Natural killer cell treated with Interleukin-12 subunit alpha and Interleukin-12 subunit beta and Interleukin-15 and Interleukin-18, amount 100 ng/mL, for 72 hours (primary cell): ENCODE data around the gene RWDD4. TPM values are rescaled to one million over a fixed set of nuclear protein-coding genes. Genes with fewer than 3 reads are reported as not detected.

ENCODE experiments used
- ATAC-seq, 2 donors: fragments of 150-1000 bp; cut with Tn5 transposase in 1 of 2; sonication (Bioruptor Pico), chemical (Tn5 transposase) in 1 of 2; 2 replicates each; pipeline ENCODE4 v1.10.0; 2021
- DNase-seq: peaks from one replicate; pipeline ENCODE4 v3.0.0; 2022; ENCODE audit warnings: low spot score
- H3K27ac Mint-ChIP-seq, 2 donors: 1 replicate in 1 of 2; 2 replicates in 1 of 2; pipeline ENCODE4 v1.8.0; 2022; ENCODE audit warnings: mixed read lengths in 2 of 2, mild to moderate bottlenecking in 1 of 2, moderate library complexity in 1 of 2
- H3K27me3 Mint-ChIP-seq, 2 donors: 1 replicate in 1 of 2; 2 replicates in 1 of 2; pipeline ENCODE4 v1.8.0; 2022; ENCODE audit warnings: mixed read lengths in 2 of 2
- H3K36me3 Mint-ChIP-seq: one replicate; pipeline ENCODE4 v1.8.0; 2022; ENCODE audit warnings: mixed read lengths
- H3K4me1 Mint-ChIP-seq, 2 donors: 1 replicate in 1 of 2; 2 replicates in 1 of 2; pipeline ENCODE4 v1.8.0; 2022; ENCODE audit warnings: low read depth in 2 of 2, mixed read lengths in 2 of 2, mild to moderate bottlenecking in 1 of 2
- H3K4me3 Mint-ChIP-seq: one replicate; pipeline ENCODE4 v1.8.0; 2022; ENCODE audit warnings: mixed read lengths
- H3K9me3 Mint-ChIP-seq: 2 replicates; pipeline ENCODE4 v1.8.0; 2022; ENCODE audit warnings: mixed read lengths
- total RNA-seq, 2 donors: library from RNA; stranded (reverse); gene quantifications; one replicate each; pipeline ENCODE4 v1.2.3, GENCODE V29; 2022

Gene RWDD4
- 10 to 100 TPM; 16.8 to 32.4 TPM for total RNA-seq

GRCh38 chr4:183659029-183659871 is at the start of gene RWDD4, which contains the start of gene TRAPPC11:
Gene RWDD4 (minus strand): TSS chr4:183659185. CDS start chr4:183658952, 233 bp downstream.
Gene TRAPPC11 (plus strand): TSS chr4:183659293. CDS start chr4:183663868, 4,575 bp downstream.
- Mint-ChIP-seq H3K27ac (peak within 1 kb of the TSS; percentile 71 to 85), H3K36me3 (peaks cover 11% of the 10 kb centered on the region), H3K4me1 (peaks cover 26 to 34% of the 10 kb centered on the region in 2 donors), H3K9me3 (no peaks in the 10 kb centered on the region), H3K4me3 (peak within 1 kb of the TSS; percentile 97), H3K27me3 (no peaks in the 10 kb centered on the region)
- ATAC-seq = peak; percentile 100
- DNase-seq = peak; percentile 98

DNA sequence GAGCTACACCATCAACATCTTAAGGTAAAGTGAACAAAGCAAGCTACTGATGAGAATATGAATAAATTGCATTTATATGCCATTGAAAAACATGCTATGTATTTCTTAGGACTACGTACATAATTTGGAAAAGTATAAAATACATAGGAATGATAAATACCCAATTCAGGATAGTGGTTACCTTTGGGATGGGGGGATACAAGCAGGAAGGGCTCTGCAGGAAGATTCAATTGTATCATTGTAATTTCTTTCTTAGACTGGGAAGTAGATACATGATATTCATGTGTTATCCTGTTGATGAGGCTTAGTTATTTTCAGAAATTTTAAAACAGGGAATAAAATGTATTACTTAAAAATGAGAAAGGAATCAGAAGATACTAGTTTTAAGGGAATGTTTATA is 43.5 kb upstream of the RWDD4 start:
- Mint-ChIP-seq H3K27ac (no peak overlapping the region), H3K9me3 (no peaks in the 10 kb centered on the region), H3K4me1 (peaks cover 0 to 7% of the 10 kb centered on the region in 2 donors), H3K27me3 (no peaks in the 10 kb centered on the region), H3K36me3 (peaks cover 39% of the 10 kb centered on the region), H3K4me3 (no peak overlapping the region)
- DNase-seq (no peak), ATAC-seq (no peak)

- no peak overlapping the region for H3K27ac Mint-ChIP-seq
- peaks cover 0 to 5% of the 10 kb centered on the region in 2 donors for H3K4me1 Mint-ChIP-seq
- H3K27me3 Mint-ChIP-seq = no peaks in the 10 kb centered on the region
- no peak overlapping the region for H3K4me3 Mint-ChIP-seq
- DNase-seq (no peak), ATAC-seq (no peak)
- H3K36me3 Mint-ChIP-seq = peaks cover 41% of the 10 kb centered on the region
- H3K9me3 Mint-ChIP-seq = no peaks in the 10 kb centered on the region
Observed at GRCh38 chr4:183700407-183700806, 41.4 kb upstream of the RWDD4 start.

GRCh38 chr4:183698909-183699308 is 39.9 kb upstream of the RWDD4 start:
- no peak overlapping the region for H3K27ac Mint-ChIP-seq
- ATAC-seq (no peak), DNase-seq (no peak)
- no peak overlapping the region for H3K4me3 Mint-ChIP-seq
- H3K27me3 Mint-ChIP-seq = no peaks in the 10 kb centered on the region
- H3K4me1 Mint-ChIP-seq = peaks cover 0 to 3% of the 10 kb centered on the region in 2 donors
- no peaks in the 10 kb centered on the region for H3K9me3 Mint-ChIP-seq
- peaks cover 40% of the 10 kb centered on the region for H3K36me3 Mint-ChIP-seq

DNA sequence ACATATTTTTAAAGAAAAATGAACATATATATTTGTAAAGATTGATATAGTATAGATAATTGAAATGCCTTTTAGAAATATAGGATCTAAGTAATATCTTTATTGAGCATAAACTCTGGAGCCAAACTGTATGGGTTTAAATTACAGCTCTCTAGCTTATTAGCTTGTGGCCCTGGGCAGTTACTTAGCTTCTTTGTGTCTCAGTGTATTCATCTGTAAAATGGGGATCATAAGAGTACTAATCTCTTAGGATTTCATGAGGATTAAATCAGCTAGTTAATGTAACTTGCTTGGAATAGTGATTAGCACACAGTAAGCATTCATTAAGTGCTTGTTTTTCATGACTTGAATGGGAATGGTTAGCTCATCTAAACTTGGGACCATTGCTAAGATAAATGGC is 32.9 kb upstream of the RWDD4 start:
- no peak for ATAC-seq
- no peaks in the 10 kb centered on the region for H3K27me3 Mint-ChIP-seq
- H3K4me1 Mint-ChIP-seq = peaks cover 0 to 3% of the 10 kb centered on the region in 2 donors
- H3K9me3 Mint-ChIP-seq = no peaks in the 10 kb centered on the region
- H3K27ac Mint-ChIP-seq = no peak overlapping the region
- no peak overlapping the region for H3K4me3 Mint-ChIP-seq
- H3K36me3 Mint-ChIP-seq = peaks cover 25% of the 10 kb centered on the region
- no peak for DNase-seq

GRCh38 chr4:183691006-183691405 is 32.0 kb upstream of the RWDD4 start:
- Mint-ChIP-seq H3K4me3 (no peak overlapping the region), H3K27ac (no peak overlapping the region), H3K9me3 (no peaks in the 10 kb centered on the region), H3K27me3 (no peaks in the 10 kb centered on the region), H3K4me1 (peaks cover 0 to 3% of the 10 kb centered on the region in 2 donors), H3K36me3 (peaks cover 24% of the 10 kb centered on the region)
- DNase-seq (no peak), ATAC-seq (no peak)

GRCh38 chr4:183688216-183688615 is 29.2 kb upstream of the RWDD4 start:
- Mint-ChIP-seq H3K36me3 (peaks cover 12% of the 10 kb centered on the region), H3K4me1 (peaks cover 0 to 3% of the 10 kb centered on the region in 2 donors), H3K27me3 (no peaks in the 10 kb centered on the region), H3K9me3 (no peaks in the 10 kb centered on the region), H3K27ac (no peak overlapping the region), H3K4me3 (no peak overlapping the region)
- DNase-seq (no peak), ATAC-seq (no peak)

DNA sequence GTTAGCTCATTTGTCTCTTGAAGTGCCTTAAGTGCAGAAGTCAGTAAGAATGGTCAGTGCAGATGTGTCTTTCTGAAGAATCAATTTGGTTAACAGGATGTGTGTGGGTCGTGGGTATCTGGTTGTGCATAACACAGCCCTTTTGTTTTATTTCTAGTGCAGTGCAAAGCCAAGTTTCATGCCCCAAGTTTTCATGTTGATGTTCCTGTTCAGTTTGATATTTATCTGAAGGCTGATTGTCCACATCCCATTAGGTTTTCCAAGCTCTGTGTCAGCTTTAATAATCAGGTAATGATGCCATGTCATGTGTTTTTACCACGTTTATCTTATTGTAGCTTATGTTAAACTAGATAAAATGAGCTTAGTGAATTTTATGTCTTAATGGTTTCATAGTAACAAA is 27.5 kb upstream of the RWDD4 start:
- ATAC-seq = no peak

GRCh38 chr4:183681119-183681518 is 22.1 kb upstream of the RWDD4 start:
- H3K27ac Mint-ChIP-seq = no peak overlapping the region
- H3K4me1 Mint-ChIP-seq = no peaks in the 10 kb centered on the region
- DNase-seq (no peak), ATAC-seq (no peak)
- H3K9me3 Mint-ChIP-seq = no peaks in the 10 kb centered on the region
- no peaks in the 10 kb centered on the region for H3K27me3 Mint-ChIP-seq
- no peaks in the 10 kb centered on the region for H3K36me3 Mint-ChIP-seq
- H3K4me3 Mint-ChIP-seq = no peak overlapping the region

More for the DNA sequence above, 27.5 kb upstream of the RWDD4 start:
- Mint-ChIP-seq H3K36me3 (peaks cover 12% of the 10 kb centered on the region), H3K27me3 (no peaks in the 10 kb centered on the region), H3K27ac (no peak overlapping the region), H3K9me3 (no peaks in the 10 kb centered on the region), H3K4me3 (no peak overlapping the region), H3K4me1 (peaks cover 0 to 3% of the 10 kb centered on the region in 2 donors)
- no peak for DNase-seq

DNA sequence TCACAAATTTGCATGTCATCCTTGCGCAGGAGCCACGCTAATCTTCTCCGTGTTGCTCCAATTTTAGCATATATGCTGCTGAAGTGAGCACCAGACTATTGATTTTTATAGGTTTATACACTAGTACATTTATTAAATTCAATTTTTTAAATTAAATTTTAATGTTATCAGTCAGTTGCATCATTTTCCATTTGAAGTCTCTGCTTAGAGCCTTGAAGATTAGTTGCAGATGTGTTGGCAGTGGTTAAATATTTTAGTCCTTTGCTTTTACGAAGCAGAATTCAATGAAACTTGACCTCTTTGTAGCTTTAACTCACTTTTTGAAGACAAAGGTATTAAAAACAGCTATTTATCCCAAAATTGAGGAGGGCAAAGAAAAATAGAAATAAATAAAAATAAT is 16.6 kb upstream of the RWDD4 start:
- Mint-ChIP-seq H3K4me1 (peaks cover 0 to 3% of the 10 kb centered on the region in 2 donors), H3K9me3 (no peaks in the 10 kb centered on the region), H3K4me3 (no peak overlapping the region), H3K27ac (no peak overlapping the region), H3K27me3 (no peaks in the 10 kb centered on the region), H3K36me3 (peaks cover 7% of the 10 kb centered on the region)
- DNase-seq = no peak
- no peak for ATAC-seq

- peaks cover 13% of the 10 kb centered on the region for H3K36me3 Mint-ChIP-seq
- H3K27ac Mint-ChIP-seq = no peak overlapping the region
- peaks cover 0 to 3% of the 10 kb centered on the region in 2 donors for H3K4me1 Mint-ChIP-seq
- H3K9me3 Mint-ChIP-seq = no peaks in the 10 kb centered on the region
- H3K4me3 Mint-ChIP-seq = no peak overlapping the region
- no peak for ATAC-seq
- DNase-seq = no peak
- no peaks in the 10 kb centered on the region for H3K27me3 Mint-ChIP-seq
Observed at GRCh38 chr4:183674153-183674552, 15.2 kb upstream of the RWDD4 start.

DNA sequence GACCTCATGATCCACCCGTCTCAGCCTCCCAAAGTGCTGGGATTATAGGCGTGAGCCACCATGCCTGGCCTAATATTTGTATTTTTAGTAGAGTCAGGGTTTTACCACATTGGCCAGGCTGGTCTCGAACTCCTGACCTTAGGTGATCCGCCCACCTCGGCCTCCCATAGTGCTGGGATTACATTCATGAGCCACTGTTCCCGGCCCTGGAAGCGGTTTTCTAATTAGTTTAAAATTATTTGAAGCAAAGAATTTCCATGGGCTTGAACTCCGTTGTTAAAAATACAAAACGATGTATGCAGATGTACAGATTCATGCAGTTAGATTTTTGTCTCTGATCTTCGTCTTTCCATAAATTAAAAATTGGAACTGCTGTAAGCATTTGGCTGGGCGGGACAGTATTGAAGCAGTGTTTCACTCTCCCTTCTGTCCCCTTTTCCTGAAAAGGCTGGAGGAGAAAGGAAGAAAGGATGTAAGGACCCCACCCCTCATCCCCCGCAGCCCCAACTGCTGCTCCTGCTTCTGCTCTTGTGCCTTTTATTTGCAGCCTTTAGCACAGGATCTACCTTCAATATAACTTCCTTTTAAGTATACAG is 12.1 kb upstream of the RWDD4 start:
- DNase-seq (no peak), ATAC-seq (no peak)
- Mint-ChIP-seq H3K27me3 (no peaks in the 10 kb centered on the region), H3K36me3 (peaks cover 17% of the 10 kb centered on the region), H3K4me1 (peaks cover 0 to 3% of the 10 kb centered on the region in 2 donors), H3K9me3 (no peaks in the 10 kb centered on the region), H3K27ac (peak overlapping the region in 1 of 2 donors; percentile 45), H3K4me3 (no peak overlapping the region)

GRCh38 chr4:183670251-183670650 is 11.3 kb upstream of the RWDD4 start:
- H3K4me3 Mint-ChIP-seq = no peak overlapping the region
- ATAC-seq (no peak), DNase-seq (no peak)
- no peak overlapping the region for H3K27ac Mint-ChIP-seq
- no peaks in the 10 kb centered on the region for H3K9me3 Mint-ChIP-seq
- H3K4me1 Mint-ChIP-seq = peaks cover 0 to 6% of the 10 kb centered on the region in 2 donors
- peaks cover 22% of the 10 kb centered on the region for H3K36me3 Mint-ChIP-seq
- H3K27me3 Mint-ChIP-seq = no peaks in the 10 kb centered on the region

GRCh38 chr4:183666088-183666487 is 7.1 kb upstream of the RWDD4 start:
- Mint-ChIP-seq H3K4me3 (no peak overlapping the region), H3K27me3 (no peaks in the 10 kb centered on the region), H3K9me3 (no peaks in the 10 kb centered on the region), H3K27ac (no peak overlapping the region), H3K4me1 (peaks cover 6% of the 10 kb centered on the region in 2 donors), H3K36me3 (peaks cover 15% of the 10 kb centered on the region)
- ATAC-seq (no peak), DNase-seq (no peak)
